NT2/D1 (cell line): ENCODE measurements around the gene APPL2.

ENCODE experiments used
- SUZ12 ChIP-seq: IDR thresholded peaks from 2 replicates; pipeline ENCODE4 v1.6.1; 2011; ENCODE audit not compliant: insufficient read length, insufficient read depth; ENCODE audit errors: extremely low read depth
- YY1 ChIP-seq: IDR thresholded peaks from 2 replicates; pipeline ENCODE4 v1.6.1; 2011; ENCODE audit not compliant: insufficient read length, insufficient read depth

DNA sequence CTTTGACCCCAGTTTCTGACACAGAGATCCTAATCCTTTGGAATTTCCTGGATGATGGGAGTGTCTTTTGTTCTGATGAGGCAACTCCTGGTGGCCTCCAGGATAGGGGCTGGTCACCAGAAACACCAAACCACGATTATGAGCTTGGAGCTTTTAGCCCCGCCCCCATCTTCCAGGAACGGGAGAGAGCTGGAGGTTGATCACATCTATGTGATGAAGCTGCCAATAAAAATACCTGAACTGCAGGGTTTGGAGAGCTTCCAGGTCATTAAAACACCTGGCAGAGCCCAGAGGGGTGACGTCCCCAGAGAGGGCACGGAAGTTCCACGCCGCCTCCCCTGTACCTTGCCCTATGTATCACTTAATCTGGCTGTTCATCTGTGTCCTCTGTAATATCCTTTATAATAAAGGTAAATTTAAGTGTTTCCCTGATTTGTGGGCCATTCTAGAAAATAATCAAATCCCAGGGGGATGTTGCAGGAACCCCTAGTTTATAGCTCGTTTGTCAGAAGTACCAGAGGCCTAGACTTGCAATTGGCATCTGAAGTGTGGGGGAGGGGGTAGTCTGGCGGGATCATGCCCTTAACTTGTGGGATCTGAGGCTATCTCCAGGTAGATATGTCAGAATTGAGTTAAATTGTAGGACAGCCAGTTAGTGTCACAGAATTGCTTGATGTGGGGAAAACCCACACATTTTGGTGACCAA lies 21.2 kb downstream of the APPL2 start:
- TF ChIP-seq YY1 (no peak), SUZ12 (no peak)
